ENCODE measurements around the gene RGS9. TPM values are rescaled to one million over a fixed set of nuclear protein-coding genes. Genes with fewer than 3 reads are reported as not detected.

RGS9 gene
- polyA plus RNA-seq, 2 of the 4 experiments (the other 2 are of a cell fraction) = 6.9 to 14.3 TPM

GRCh38 chr17:65142247-65142646 is 5.1 kb downstream of the RGS9 start:
- 54% methylated on average over 2 of the region's 2 CpGs for WGBS (ENCODE audit: missing lambda C conversion rate)
- CTCF ChIA-PET = interaction anchor here (0.5 to 3.0 kb wide), 2 partner anchors 40 to 42 kb away, joined by 3 to 12 read pairs; no protein-coding TSS in a partner anchor

DNA sequence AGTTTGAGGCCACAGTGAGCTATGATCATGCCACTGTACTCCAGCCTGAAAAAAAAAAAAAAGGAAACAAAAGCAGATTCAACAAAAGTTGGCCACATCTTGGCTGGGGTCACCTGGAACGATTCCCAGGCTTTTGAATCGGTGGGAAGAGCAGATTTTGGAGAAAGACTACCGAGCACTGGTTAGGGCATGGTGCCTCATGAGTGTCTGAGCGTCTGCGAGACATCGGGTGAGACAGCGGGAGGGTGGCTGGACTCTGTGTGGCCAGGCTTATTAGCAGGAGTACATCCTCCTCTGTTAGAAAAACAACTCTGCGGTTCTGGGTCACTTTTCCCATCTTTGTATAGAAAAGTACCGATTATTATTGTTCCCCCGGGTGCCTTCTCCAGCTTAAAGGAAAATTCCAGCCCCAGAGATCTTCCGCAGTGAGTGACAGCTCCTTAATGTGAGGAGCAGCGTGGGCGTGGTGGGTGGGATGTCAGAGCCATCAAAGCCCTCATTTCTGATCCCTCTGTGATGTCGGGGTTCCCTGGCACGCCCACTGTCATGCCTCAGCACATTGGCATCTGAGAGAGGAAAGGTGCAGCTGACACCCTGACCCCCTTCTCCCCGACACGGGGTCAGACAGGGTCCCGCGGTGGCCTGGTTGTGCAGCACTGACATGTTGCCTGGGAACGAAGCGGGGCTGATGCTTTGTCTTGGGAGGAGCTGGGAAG is 6.9 kb downstream of the RGS9 start:
- POLR2A ChIA-PET = interaction anchor here (0.7 kb wide), 1 partner anchor 21 kb away, joined by 3 read pairs; no protein-coding TSS in a partner anchor

More at GRCh38 chr17:65142247-65142646, 5.1 kb downstream of the RGS9 start:
- H3K27ac ChIP-seq = no peak overlapping the region
- H3K4me3 ChIP-seq = no peak overlapping the region
- DNase-seq (ENCODE audit: low read depth in 1 of 2, low spot score in 1 of 2) (no peak), FAIRE-seq (no peak), ATAC-seq (no peak)
- no peaks in the 10 kb centered on the region for H3K4me1 ChIP-seq
- POLR2A ChIA-PET = no interaction called here
- no peak overlapping the region for H3K4me2 ChIP-seq
- TF ChIP-seq CHD2 (IDR thresholded peaks at IDR 0.05; ENCODE audit: low read length, partially characterized antibody) (no peak), HDAC2 (IDR thresholded peaks at IDR 0.05) (no peak), SREBF2 (IDR thresholded peaks at IDR 0.05) (no peak), RFX5 (IDR thresholded peaks at IDR 0.05) (no peak), RAD21 (conservative IDR thresholded peaks at IDR 0.05 in 1 of 2, IDR thresholded peaks at IDR 0.05 in 1 of 2) (no peak), SMC3 (IDR thresholded peaks at IDR 0.05) (no peak), KDM1A (IDR thresholded peaks at IDR 0.05; ENCODE audit: low read depth) (no peak), EHMT2 (IDR thresholded peaks at IDR 0.05; ENCODE audit: low read depth) (no peak), REST (IDR thresholded peaks at IDR 0.05) (no peak), EP300 (IDR thresholded peaks at IDR 0.05) (no peak), HOXA7 (CRISPR knock-in tag; IDR thresholded peaks at IDR 0.05) (no peak), CHD4 (IDR thresholded peaks at IDR 0.05; ENCODE audit: borderline replicate concordance) (no peak), BHLHE40 (IDR thresholded peaks at IDR 0.05; ENCODE audit: low read depth, low read length) (no peak), TFCP2L1 (CRISPR knock-in tag; IDR thresholded peaks at IDR 0.05) (no peak), MAZ (IDR thresholded peaks at IDR 0.05; ENCODE audit: borderline replicate concordance, low read depth, low read length) (no peak), ZNF302 (CRISPR knock-in tag; IDR thresholded peaks at IDR 0.05) (no peak), HEYL (CRISPR knock-in tag; IDR thresholded peaks at IDR 0.05) (no peak)
- TF ChIP-seq, protein P1, sequence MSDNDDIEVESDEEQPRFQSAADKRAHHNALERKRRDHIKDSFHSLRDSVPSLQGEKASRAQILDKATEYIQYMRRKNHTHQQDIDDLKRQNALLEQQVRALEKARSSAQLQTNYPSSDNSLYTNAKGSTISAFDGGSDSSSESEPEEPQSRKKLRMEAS (IDR thresholded peaks at IDR 0.05) = no peak
- TF ChIP-seq, protein P2, sequence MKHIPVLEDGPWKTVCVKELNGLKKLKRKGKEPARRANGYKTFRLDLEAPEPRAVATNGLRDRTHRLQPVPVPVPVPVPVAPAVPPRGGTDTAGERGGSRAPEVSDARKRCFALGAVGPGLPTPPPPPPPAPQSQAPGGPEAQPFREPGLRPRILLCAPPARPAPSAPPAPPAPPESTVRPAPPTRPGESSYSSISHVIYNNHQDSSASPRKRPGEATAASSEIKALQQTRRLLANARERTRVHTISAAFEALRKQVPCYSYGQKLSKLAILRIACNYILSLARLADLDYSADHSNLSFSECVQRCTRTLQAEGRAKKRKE (CRISPR knock-in tag; IDR thresholded peaks at IDR 0.05; ENCODE audit: low read depth) = no peak
- TF ChIP-seq, protein P3, sequence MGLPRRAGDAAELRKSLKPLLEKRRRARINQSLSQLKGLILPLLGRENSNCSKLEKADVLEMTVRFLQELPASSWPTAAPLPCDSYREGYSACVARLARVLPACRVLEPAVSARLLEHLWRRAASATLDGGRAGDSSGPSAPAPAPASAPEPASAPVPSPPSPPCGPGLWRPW (IDR thresholded peaks at IDR 0.05) = no peak
- H3K9me3 ChIP-seq = no peaks in the 10 kb centered on the region

More for the DNA sequence above, 6.9 kb downstream of the RGS9 start:
- Histone ChIP-seq H3K4me3 (no peak overlapping the region), H3K9me3 (no peaks in the 10 kb centered on the region), H3K4me2 (no peak overlapping the region), H3K4me1 (no peaks in the 10 kb centered on the region), H3K27ac (no peak overlapping the region)
- no peak for TF ChIP-seq SMC3 (IDR thresholded peaks at IDR 0.05)
- TF ChIP-seq BHLHE40 (IDR thresholded peaks at IDR 0.05; ENCODE audit: low read depth, low read length) = no peak
- no peak for TF ChIP-seq ZFP36 (IDR thresholded peaks at IDR 0.05; ENCODE audit: borderline replicate concordance, partially characterized antibody)
- no peak for TF ChIP-seq KDM1A (IDR thresholded peaks at IDR 0.05; ENCODE audit: low read depth)
- TF ChIP-seq ZSCAN20 (CRISPR knock-in tag; IDR thresholded peaks at IDR 0.05) = no peak
- no peak for TF ChIP-seq HOXB13 (CRISPR knock-in tag; IDR thresholded peaks at IDR 0.05; ENCODE audit: low read depth)
- no peak for TF ChIP-seq ZC3H11A (IDR thresholded peaks at IDR 0.05)
- TF ChIP-seq, protein P1 (IDR thresholded peaks at IDR 0.05) = no peak
- no peak for TF ChIP-seq PBX3 (IDR thresholded peaks at IDR 0.05)
- no peak for TF ChIP-seq RFX5 (IDR thresholded peaks at IDR 0.05)
- TF ChIP-seq FOXS1 (CRISPR knock-in tag; IDR thresholded peaks at IDR 0.05) = no peak
- CTCF ChIA-PET = interaction anchor here (0.7 to 3.0 kb wide), 3 partner anchors 44 to 54 kb away, joined by 3 to 12 read pairs (median 4); no protein-coding TSS in a partner anchor
- ATAC-seq = 0 out of 6 replicates have a peak, but pooled peaks have one; percentile 20 to 22
- no peak for DNase-seq (ENCODE audit: low read depth in 1 of 2, low spot score in 1 of 2)
- FAIRE-seq = no peak
- 55% methylated on average over 21 of the region's 21 CpGs for WGBS (ENCODE audit: missing lambda C conversion rate)

All from A549 (cell line).